OCI-LY1 (cell line): ENCODE measurements around the gene MTSS2.

ENCODE experiments used
- EZH2 ChIP-seq: fragments of 200-600 bp; sonication (generic), shearing (Covaris generic); IDR thresholded peaks from 2 replicates; pipeline ENCODE4 v1.8.0; 2017; ENCODE audit warnings: borderline replicate concordance, mixed run types, mild to moderate bottlenecking, antibody characterized with exemption, low read length, moderate library complexity, mixed read lengths
- TF ChIP-seq, protein P1 (sequence below): fragments of 200-600 bp; sonication (generic), shearing (Covaris generic); IDR thresholded peaks from 2 replicates; pipeline ENCODE4 v1.5.1; 2017; ENCODE audit warnings: mild to moderate bottlenecking, antibody characterized with exemption, low read length, moderate library complexity, mixed read lengths

DNA sequence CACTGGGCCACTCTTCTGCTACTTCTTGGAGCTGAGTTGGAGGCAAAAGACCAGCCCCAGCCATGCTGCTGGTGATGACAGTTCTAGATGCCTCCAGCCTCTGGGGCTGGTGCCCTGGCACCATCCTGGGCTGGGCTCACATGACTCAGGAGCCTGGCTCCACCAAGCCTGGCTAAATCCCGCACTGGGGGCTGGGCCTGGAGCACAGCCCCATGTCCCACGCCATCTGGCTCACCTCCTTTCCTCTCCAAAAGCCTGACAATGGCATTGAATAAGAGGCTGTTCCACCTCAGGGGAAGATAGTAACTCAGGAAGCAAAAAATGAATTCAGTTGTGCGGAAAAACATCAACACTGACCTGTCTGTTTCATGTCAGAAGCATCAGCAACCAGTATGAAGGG lies 45.1 kb upstream of the MTSS2 start:
- TF ChIP-seq, protein P1, sequence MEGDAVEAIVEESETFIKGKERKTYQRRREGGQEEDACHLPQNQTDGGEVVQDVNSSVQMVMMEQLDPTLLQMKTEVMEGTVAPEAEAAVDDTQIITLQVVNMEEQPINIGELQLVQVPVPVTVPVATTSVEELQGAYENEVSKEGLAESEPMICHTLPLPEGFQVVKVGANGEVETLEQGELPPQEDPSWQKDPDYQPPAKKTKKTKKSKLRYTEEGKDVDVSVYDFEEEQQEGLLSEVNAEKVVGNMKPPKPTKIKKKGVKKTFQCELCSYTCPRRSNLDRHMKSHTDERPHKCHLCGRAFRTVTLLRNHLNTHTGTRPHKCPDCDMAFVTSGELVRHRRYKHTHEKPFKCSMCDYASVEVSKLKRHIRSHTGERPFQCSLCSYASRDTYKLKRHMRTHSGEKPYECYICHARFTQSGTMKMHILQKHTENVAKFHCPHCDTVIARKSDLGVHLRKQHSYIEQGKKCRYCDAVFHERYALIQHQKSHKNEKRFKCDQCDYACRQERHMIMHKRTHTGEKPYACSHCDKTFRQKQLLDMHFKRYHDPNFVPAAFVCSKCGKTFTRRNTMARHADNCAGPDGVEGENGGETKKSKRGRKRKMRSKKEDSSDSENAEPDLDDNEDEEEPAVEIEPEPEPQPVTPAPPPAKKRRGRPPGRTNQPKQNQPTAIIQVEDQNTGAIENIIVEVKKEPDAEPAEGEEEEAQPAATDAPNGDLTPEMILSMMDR, result no peak
- no peak for TF ChIP-seq EZH2
